PC-9 (cell line): ENCODE results near the gene AFAP1L1. TPM values are rescaled to one million over a fixed set of nuclear protein-coding genes. Genes with fewer than 3 reads are reported as not detected.

Source experiments
- BruUV-seq: library from RNA; stranded (reverse); fragments of 400-500 nt; replicated peaks from 2 replicates; lab custom pipeline; 2021; lab: Mats Ljungman, UMichigan
- CTCF ChIA-PET: fragments of 300-600 bp; sonication (Branson Sonifier 250); formaldehyde crosslinking; loops from one replicate; lab custom pipeline; 2022; ENCODE audit warnings: antibody characterized with exemption; lab: Charles Lee
- POLR2A ChIA-PET: fragments of 300-600 bp; sonication (Branson Sonifier 250); formaldehyde crosslinking; loops from one replicate; lab custom pipeline; 2022; ENCODE audit warnings: antibody characterized with exemption; ENCODE audit not compliant: unreplicated experiment; lab: Charles Lee
- DNase-seq, 2 experiments: peaks; one replicate each; pipeline versions ENCODE4 v3.0.0 to v3.0.0-alpha.2; 2015 to 2022; ENCODE audit warnings: mixed read lengths in 1 of 2
- H2AFZ ChIP-seq: fragments of 200-600 bp; sonication (generic); 2 replicates; pipeline ENCODE4 v1.8.1; 2017; ENCODE audit warnings: antibody characterized with exemption
- H3F3A ChIP-seq: fragments of 200-600 bp; sonication (generic); 2 replicates; pipeline ENCODE4 v1.8.1; 2017; ENCODE audit warnings: antibody characterized with exemption, mild to moderate bottlenecking, low read depth; ENCODE audit not compliant: insufficient read depth
- H3K27ac ChIP-seq: fragments of 200-600 bp; sonication (generic); 2 replicates; pipeline ENCODE4 v1.6.1; 2016; ENCODE audit warnings: mixed run types
- H3K27me3 ChIP-seq: fragments of 200-600 bp; sonication (generic); 2 replicates; pipeline ENCODE4 v1.6.1; 2016; ENCODE audit warnings: low read depth, mixed run types; ENCODE audit not compliant: insufficient read depth
- H3K36me3 ChIP-seq: fragments of 200-600 bp; sonication (generic); 2 replicates; pipeline ENCODE4 v1.6.1; 2016; ENCODE audit warnings: low read depth, mixed run types
- H3K4me1 ChIP-seq: fragments of 200-600 bp; sonication (generic); replicated peaks from 2 replicates; pipeline ENCODE4 v1.6.1; 2016; ENCODE audit warnings: mixed run types; ENCODE audit not compliant: insufficient read depth
- H3K4me2 ChIP-seq: fragments of 200-600 bp; sonication (generic); 2 replicates; pipeline ENCODE4 v1.6.1; 2017; ENCODE audit warnings: mixed run types
- H3K4me3 ChIP-seq: fragments of 200-600 bp; sonication (generic); 2 replicates; pipeline ENCODE4 v1.6.1; 2016; ENCODE audit warnings: mixed run types
- H3K79me2 ChIP-seq: fragments of 200-600 bp; sonication (generic); 2 replicates; pipeline ENCODE4 v1.6.1; 2017; ENCODE audit warnings: low read depth, mixed run types
- H3K9me2 ChIP-seq: fragments of 200-600 bp; sonication (generic); 2 replicates; pipeline ENCODE4 v1.8.1; 2017; ENCODE audit warnings: mild to moderate bottlenecking; ENCODE audit not compliant: insufficient read depth
- H3K9me3 ChIP-seq: fragments of 200-600 bp; sonication (generic); 2 replicates; pipeline ENCODE4 v1.8.1; 2016; ENCODE audit warnings: low read depth; ENCODE audit not compliant: insufficient read depth
- H4K20me1 ChIP-seq: fragments of 200-600 bp; sonication (generic); 2 replicates; pipeline ENCODE4 v1.8.1; 2017; ENCODE audit not compliant: insufficient read depth
- EZH2 ChIP-seq: fragments of 200-600 bp; sonication (generic); IDR thresholded peaks from 2 replicates; pipeline ENCODE4 v1.8.0; 2017; ENCODE audit warnings: antibody characterized with exemption, low read depth
- intact Hi-C: fragments of 100-400 bp; cut with micrococcal nuclease; formaldehyde crosslinking; loops from one replicate; pipeline ENCODE4 v1.10.0; 2022; ENCODE audit not compliant: unreplicated experiment
- total RNA-seq: library from RNA; stranded (reverse); gene quantifications from 2 replicates; pipeline ENCODE4 v1.2.3, GENCODE V29; 2021
- TF ChIP-seq, protein P1 (sequence below): fragments of 200-600 bp; sonication (generic); conservative IDR thresholded peaks from 2 replicates; pipeline ENCODE4 v1.6.1; 2017; ENCODE audit warnings: mixed run types, antibody characterized with exemption, mild to moderate bottlenecking, moderate library complexity

The AFAP1L1 gene
- total RNA-seq, 1 experiment from 2014 or later = 9.6 TPM

DNA sequence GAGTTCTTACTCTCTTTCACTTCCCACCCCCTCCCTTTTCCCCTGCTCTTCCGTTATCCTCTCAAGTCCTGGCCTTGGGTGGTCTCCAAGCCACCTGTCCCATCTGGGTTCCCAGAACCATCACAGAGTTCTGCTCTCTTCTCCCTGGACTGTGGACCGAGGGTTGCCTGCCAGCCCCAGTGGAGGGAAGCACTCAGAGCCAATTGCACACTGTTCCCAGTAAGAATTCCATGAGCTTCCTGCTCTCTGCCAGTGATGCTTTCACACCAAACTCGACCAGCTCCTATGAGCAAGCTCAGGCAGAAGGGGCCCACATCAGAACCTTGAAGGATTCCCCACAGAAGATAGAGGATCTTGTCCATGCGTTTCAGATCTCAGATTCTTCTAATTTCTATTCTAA, 20.1 kb upstream of the AFAP1L1 start:
- Histone ChIP-seq H2AFZ (no peak overlapping the region), H3K4me3 (no peak overlapping the region), H3F3A (no peaks in the 10 kb centered on the region), H3K4me2 (no peak overlapping the region), H3K79me2 (no peaks in the 10 kb centered on the region), H3K4me1 (no peaks in the 10 kb centered on the region), H3K9me3 (no peaks in the 10 kb centered on the region; the same call in 1 of the 2 replicates), H3K9me2 (no peaks in the 10 kb centered on the region), H3K36me3 (peaks cover 15% of the 10 kb centered on the region; the same call in 1 of the 2 replicates), H3K27me3 (no peaks in the 10 kb centered on the region), H4K20me1 (no peaks in the 10 kb centered on the region), H3K27ac (no peak overlapping the region)
- CTCF ChIA-PET = no interaction called here
- TF ChIP-seq EZH2 = no peak
- TF ChIP-seq, protein P1, sequence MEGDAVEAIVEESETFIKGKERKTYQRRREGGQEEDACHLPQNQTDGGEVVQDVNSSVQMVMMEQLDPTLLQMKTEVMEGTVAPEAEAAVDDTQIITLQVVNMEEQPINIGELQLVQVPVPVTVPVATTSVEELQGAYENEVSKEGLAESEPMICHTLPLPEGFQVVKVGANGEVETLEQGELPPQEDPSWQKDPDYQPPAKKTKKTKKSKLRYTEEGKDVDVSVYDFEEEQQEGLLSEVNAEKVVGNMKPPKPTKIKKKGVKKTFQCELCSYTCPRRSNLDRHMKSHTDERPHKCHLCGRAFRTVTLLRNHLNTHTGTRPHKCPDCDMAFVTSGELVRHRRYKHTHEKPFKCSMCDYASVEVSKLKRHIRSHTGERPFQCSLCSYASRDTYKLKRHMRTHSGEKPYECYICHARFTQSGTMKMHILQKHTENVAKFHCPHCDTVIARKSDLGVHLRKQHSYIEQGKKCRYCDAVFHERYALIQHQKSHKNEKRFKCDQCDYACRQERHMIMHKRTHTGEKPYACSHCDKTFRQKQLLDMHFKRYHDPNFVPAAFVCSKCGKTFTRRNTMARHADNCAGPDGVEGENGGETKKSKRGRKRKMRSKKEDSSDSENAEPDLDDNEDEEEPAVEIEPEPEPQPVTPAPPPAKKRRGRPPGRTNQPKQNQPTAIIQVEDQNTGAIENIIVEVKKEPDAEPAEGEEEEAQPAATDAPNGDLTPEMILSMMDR = no peak
- intact Hi-C loops = no loop called here
- POLR2A ChIA-PET = no interaction called here
- no TSS peak for BruUV-seq
- DNase-seq = no peak

DNA sequence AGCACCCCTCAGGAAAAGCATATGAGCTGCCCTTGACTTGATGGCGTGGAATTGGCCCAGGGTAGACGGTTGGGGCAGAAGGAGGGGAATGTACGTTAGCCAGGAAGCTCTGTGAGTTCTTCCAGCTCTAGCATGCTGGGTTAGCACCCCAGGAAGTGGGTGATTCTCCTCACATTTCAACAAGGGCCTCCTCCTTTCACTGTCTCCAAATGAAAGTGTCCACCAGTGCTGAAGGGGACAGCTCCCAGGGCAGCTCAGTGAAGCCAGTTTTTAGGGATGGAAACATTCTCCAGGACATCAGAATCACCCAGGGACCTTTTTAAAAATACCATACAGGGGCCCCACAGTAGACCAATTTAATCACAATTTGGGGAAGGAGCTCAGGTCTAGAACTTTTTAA, 17.2 kb upstream of the AFAP1L1 start:
- no peaks in the 10 kb centered on the region for H3K9me2 ChIP-seq
- 0 out of 2 replicates have a peak, but pooled peaks cover 8% of the 10 kb centered on the region for H3K36me3 ChIP-seq
- H3K4me2 ChIP-seq = no peak overlapping the region
- BruUV-seq = no TSS peak
- TF ChIP-seq EZH2 = no peak
- TF ChIP-seq, protein P1 = no peak
- H4K20me1 ChIP-seq = no peaks in the 10 kb centered on the region
- CTCF ChIA-PET = interaction anchor here (0.6 kb wide), 1 partner anchor 513 kb away, joined by 3 read pairs; no protein-coding TSS in a partner anchor
- no peaks in the 10 kb centered on the region for H3K79me2 ChIP-seq
- DNase-seq = no peak
- H3K27me3 ChIP-seq = no peaks in the 10 kb centered on the region
- no peak overlapping the region for H3K4me3 ChIP-seq
- H3K9me3 ChIP-seq = no peaks in the 10 kb centered on the region; the same call in 1 of the 2 replicates
- intact Hi-C loops = no loop called here
- POLR2A ChIA-PET = interaction anchor here (1.0 kb wide), 1 partner anchor 14 kb away, joined by 5 read pairs; no protein-coding TSS in a partner anchor
- no peak overlapping the region for H3K27ac ChIP-seq
- H3F3A ChIP-seq = no peaks in the 10 kb centered on the region
- no peak overlapping the region for H2AFZ ChIP-seq
- no peaks in the 10 kb centered on the region for H3K4me1 ChIP-seq

DNA sequence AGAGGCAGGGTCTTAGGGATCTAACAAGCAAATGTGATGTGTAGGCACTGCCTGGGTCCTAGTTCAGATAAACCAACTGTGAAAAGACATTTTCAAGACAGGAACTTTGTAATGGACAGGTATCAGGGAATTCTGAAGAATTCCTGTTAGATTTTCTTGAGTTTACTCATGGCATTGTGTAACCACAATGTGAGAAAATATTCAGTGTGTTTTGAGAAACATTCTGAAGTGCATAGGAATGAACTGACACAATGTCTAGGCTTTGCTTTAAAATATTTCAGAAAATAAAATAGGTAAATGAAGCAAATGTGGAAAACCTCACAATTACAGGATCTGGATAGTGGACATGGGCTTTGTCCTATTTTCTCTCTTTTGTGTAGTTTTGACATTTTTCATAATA, 15.2 kb upstream of the AFAP1L1 start:
- Histone ChIP-seq H3F3A (no peaks in the 10 kb centered on the region), H3K4me3 (no peak overlapping the region), H4K20me1 (no peaks in the 10 kb centered on the region), H3K27me3 (no peaks in the 10 kb centered on the region), H3K4me1 (no peaks in the 10 kb centered on the region), H3K79me2 (no peaks in the 10 kb centered on the region), H3K4me2 (no peak overlapping the region), H3K27ac (no peak overlapping the region), H3K36me3 (0 out of 2 replicates have a peak, but pooled peaks cover 5% of the 10 kb centered on the region), H2AFZ (no peak overlapping the region), H3K9me2 (no peaks in the 10 kb centered on the region; the same call in 1 of the 2 replicates), H3K9me3 (no peaks in the 10 kb centered on the region; the same call in 1 of the 2 replicates)
- intact Hi-C loops = no loop called here
- CTCF ChIA-PET = no interaction called here
- no TSS peak for BruUV-seq
- no peak for DNase-seq
- POLR2A ChIA-PET = no interaction called here
- TF ChIP-seq, protein P1 = no peak
- no peak for TF ChIP-seq EZH2
